OCI-LY1 (cell line): ENCODE results near the gene DHX9.

Experiments used
- H2AFZ ChIP-seq: fragments of 200-600 bp; sonication (generic), shearing (Covaris generic); 2 replicates; pipeline ENCODE4 v1.6.0; 2014; ENCODE audit warnings: antibody characterized with exemption, mild to moderate bottlenecking, low read length
- H3F3A ChIP-seq: fragments of 200-600 bp; sonication (generic), shearing (Covaris generic); 2 replicates; pipeline ENCODE4 v1.6.0; 2014; ENCODE audit warnings: mild to moderate bottlenecking, antibody characterized with exemption, low read length, moderate library complexity; ENCODE audit not compliant: insufficient read depth
- H3K27ac ChIP-seq: fragments of 200-600 bp; sonication (generic); 2 replicates; pipeline ENCODE4 v1.5.1; 2014; ENCODE audit warnings: low read length, mixed run types, mild to moderate bottlenecking, low read depth; ENCODE audit not compliant: poor library complexity, severe bottlenecking
- H3K27me3 ChIP-seq: fragments of 200-600 bp; sonication (generic); 2 replicates; pipeline ENCODE4 v1.6.0; 2014; ENCODE audit warnings: antibody characterized with exemption, mild to moderate bottlenecking, low read length, moderate library complexity; ENCODE audit not compliant: insufficient read depth
- H3K36me3 ChIP-seq: fragments of 200-600 bp; sonication (generic); 2 replicates; pipeline ENCODE4 v1.6.1; 2014; ENCODE audit warnings: mild to moderate bottlenecking, antibody characterized with exemption, low read length, moderate library complexity, mixed read lengths; ENCODE audit not compliant: insufficient read depth
- H3K4me1 ChIP-seq: fragments of 200-600 bp; sonication (generic); 2 replicates; pipeline ENCODE4 v1.5.1; 2014; ENCODE audit warnings: mild to moderate bottlenecking, low read length, moderate library complexity; ENCODE audit not compliant: insufficient read depth, severe bottlenecking
- H3K4me2 ChIP-seq: fragments of 200-600 bp; sonication (generic), shearing (Covaris generic); 2 replicates; pipeline ENCODE4 v1.6.1; 2014; ENCODE audit warnings: low read length
- H3K4me3 ChIP-seq: fragments of 200-600 bp; sonication (generic); 2 replicates; pipeline ENCODE4 v1.5.1; 2014; ENCODE audit warnings: low read length, low read depth, mild to moderate bottlenecking, mixed read lengths; ENCODE audit not compliant: poor library complexity, severe bottlenecking
- H3K79me2 ChIP-seq: fragments of 200-600 bp; shearing (Covaris generic); 2 replicates; pipeline ENCODE4 v1.6.1; 2016; ENCODE audit warnings: mixed run types, low read length, mixed read lengths; ENCODE audit not compliant: insufficient read depth
- H3K9ac ChIP-seq: fragments of 200-600 bp; sonication (generic), shearing (Covaris generic); 2 replicates; pipeline ENCODE4 v1.6.1; 2014; ENCODE audit warnings: mild to moderate bottlenecking, low read length, mixed read lengths
- H3K9me2 ChIP-seq: fragments of 200-600 bp; sonication (generic), shearing (Covaris generic); 2 replicates; pipeline ENCODE4 v1.6.1; 2014; ENCODE audit warnings: low read depth, mild to moderate bottlenecking, low read length, mixed read lengths
- H3K9me3 ChIP-seq: fragments of 200-600 bp; shearing (Covaris generic); 2 replicates; pipeline ENCODE4 v1.6.1; 2014; ENCODE audit warnings: low read length, mixed read lengths
- H4K20me1 ChIP-seq: fragments of 200-600 bp; sonication (generic), shearing (Covaris generic); 2 replicates; pipeline ENCODE4 v1.6.0; 2016; ENCODE audit warnings: mild to moderate bottlenecking, low read length; ENCODE audit not compliant: insufficient read depth
- CTCF ChIP-seq: fragments of 200-600 bp; sonication (generic), shearing (Covaris generic); IDR thresholded peaks from 2 replicates; pipeline ENCODE4 v1.5.1; 2017; ENCODE audit warnings: mild to moderate bottlenecking, antibody characterized with exemption, low read length, moderate library complexity, mixed read lengths
- EZH2 ChIP-seq: fragments of 200-600 bp; sonication (generic), shearing (Covaris generic); IDR thresholded peaks from 2 replicates; pipeline ENCODE4 v1.8.0; 2017; ENCODE audit warnings: borderline replicate concordance, mixed run types, mild to moderate bottlenecking, antibody characterized with exemption, low read length, moderate library complexity, mixed read lengths

Gene DHX9

GRCh38 chr1:182884872-182885271, 45.7 kb downstream of the DHX9 start:
- Histone ChIP-seq H3K4me1 (no peaks in the 10 kb centered on the region), H3K27me3 (no peaks in the 10 kb centered on the region), H3F3A (0 out of 2 replicates have a peak, but pooled peaks cover 3% of the 10 kb centered on the region), H4K20me1 (no peaks in the 10 kb centered on the region; the same call in 1 of the 2 replicates), H3K4me3 (no peak overlapping the region), H3K4me2 (no peak overlapping the region), H3K79me2 (no peaks in the 10 kb centered on the region), H3K9ac (no peak overlapping the region), H3K27ac (no peak overlapping the region), H3K36me3 (peaks cover 96% of the 10 kb centered on the region), H2AFZ (no peak overlapping the region), H3K9me2 (no peaks in the 10 kb centered on the region), H3K9me3 (no peaks in the 10 kb centered on the region)
- TF ChIP-seq EZH2 = no peak
- no peak for TF ChIP-seq CTCF

- H3K27me3 ChIP-seq = no peaks in the 10 kb centered on the region
- TF ChIP-seq EZH2 (no peak), CTCF (no peak)
- H3K9me2 ChIP-seq = no peaks in the 10 kb centered on the region
- H3K79me2 ChIP-seq = no peaks in the 10 kb centered on the region
- H2AFZ ChIP-seq = no peak overlapping the region
- H3K27ac ChIP-seq = no peak overlapping the region
- H3K4me1 ChIP-seq = no peaks in the 10 kb centered on the region
- H3K9ac ChIP-seq = no peak overlapping the region
- H3K4me2 ChIP-seq = no peak overlapping the region
- H3F3A ChIP-seq = 0 out of 2 replicates have a peak, but pooled peaks cover 3% of the 10 kb centered on the region
- H3K9me3 ChIP-seq = no peaks in the 10 kb centered on the region
- H3K36me3 ChIP-seq = peaks cover 88% of the 10 kb centered on the region
- H4K20me1 ChIP-seq = no peaks in the 10 kb centered on the region; the same call in 1 of the 2 replicates
- no peak overlapping the region for H3K4me3 ChIP-seq
Observed at GRCh38 chr1:182885591-182885990, 46.4 kb downstream of the DHX9 start.

GRCh38 chr1:182886985-182887384, 47.8 kb downstream of the DHX9 start:
- Histone ChIP-seq H3K4me3 (no peak overlapping the region), H3K9ac (no peak overlapping the region), H3F3A (0 out of 2 replicates have a peak, but pooled peaks cover 3% of the 10 kb centered on the region), H3K9me2 (no peaks in the 10 kb centered on the region), H3K27ac (no peak overlapping the region), H2AFZ (no peak overlapping the region), H3K36me3 (peaks cover 74% of the 10 kb centered on the region), H3K4me2 (no peak overlapping the region), H3K27me3 (no peaks in the 10 kb centered on the region), H3K9me3 (no peaks in the 10 kb centered on the region), H3K79me2 (no peaks in the 10 kb centered on the region), H4K20me1 (no peaks in the 10 kb centered on the region; the same call in 1 of the 2 replicates), H3K4me1 (no peaks in the 10 kb centered on the region)
- TF ChIP-seq CTCF (no peak), EZH2 (no peak)
